PFSK-1 (cell line): ENCODE results near the gene ICA1.

Experiments
- FOXP2 ChIP-seq: optimal IDR thresholded peaks from 2 replicates; pipeline ENCODE3; 2011; ENCODE audit warnings: borderline replicate concordance, control low read depth, inconsistent platforms; ENCODE audit not compliant: insufficient read depth; ENCODE audit errors: extremely low read length, extremely low read depth
- POLR2AphosphoS5 ChIP-seq: IDR thresholded peaks from 2 replicates; pipeline ENCODE4 v1.6.1; 2012; ENCODE audit warnings: low read depth, mild to moderate bottlenecking, control low read depth, low read length, moderate library complexity
- SIN3A ChIP-seq: IDR thresholded peaks from 2 replicates; pipeline ENCODE4 v1.6.1; 2012; ENCODE audit warnings: mild to moderate bottlenecking, low read length, moderate library complexity, borderline replicate concordance; ENCODE audit not compliant: insufficient read depth
- TAF1 ChIP-seq: IDR thresholded peaks from 2 replicates; pipeline ENCODE4 v1.6.1; 2012; ENCODE audit warnings: low read length, control low read depth, borderline replicate concordance; ENCODE audit not compliant: insufficient read depth
- TF ChIP-seq, protein P1 (sequence below), 2 experiments: IDR thresholded peaks; 2 replicates each; pipeline versions ENCODE4 v1.6.1 to v1.8.0; 2011 to 2012; ENCODE audit warnings: low read depth in 2 of 2, low read length in 2 of 2, control low read depth in 1 of 2, inconsistent platforms in 1 of 2, mild to moderate bottlenecking in 1 of 2, moderate library complexity in 1 of 2; ENCODE audit not compliant: insufficient read depth in 1 of 2

ICA1 gene

DNA sequence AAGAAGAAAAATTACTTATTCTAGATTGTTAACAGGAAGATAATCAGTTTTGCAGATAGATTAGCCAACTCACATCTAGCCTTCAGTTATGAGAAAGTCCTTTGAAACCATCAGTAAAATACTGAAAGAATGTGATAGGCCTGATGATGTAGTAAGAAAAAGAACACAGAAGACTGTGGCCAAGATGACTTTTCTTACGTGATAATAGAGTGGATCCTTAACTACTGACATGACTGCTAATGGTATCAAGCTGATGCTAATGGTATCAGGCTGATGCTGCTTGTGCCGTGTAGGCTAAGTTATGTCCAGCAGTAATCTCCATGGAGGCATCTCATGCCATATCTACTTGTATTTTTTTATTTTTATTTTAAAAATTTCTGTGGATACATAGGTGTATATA is 179.2 kb downstream of the ICA1 start:
- no peak for TF ChIP-seq FOXP2
- TF ChIP-seq TAF1 = no peak
- TF ChIP-seq, protein P1, sequence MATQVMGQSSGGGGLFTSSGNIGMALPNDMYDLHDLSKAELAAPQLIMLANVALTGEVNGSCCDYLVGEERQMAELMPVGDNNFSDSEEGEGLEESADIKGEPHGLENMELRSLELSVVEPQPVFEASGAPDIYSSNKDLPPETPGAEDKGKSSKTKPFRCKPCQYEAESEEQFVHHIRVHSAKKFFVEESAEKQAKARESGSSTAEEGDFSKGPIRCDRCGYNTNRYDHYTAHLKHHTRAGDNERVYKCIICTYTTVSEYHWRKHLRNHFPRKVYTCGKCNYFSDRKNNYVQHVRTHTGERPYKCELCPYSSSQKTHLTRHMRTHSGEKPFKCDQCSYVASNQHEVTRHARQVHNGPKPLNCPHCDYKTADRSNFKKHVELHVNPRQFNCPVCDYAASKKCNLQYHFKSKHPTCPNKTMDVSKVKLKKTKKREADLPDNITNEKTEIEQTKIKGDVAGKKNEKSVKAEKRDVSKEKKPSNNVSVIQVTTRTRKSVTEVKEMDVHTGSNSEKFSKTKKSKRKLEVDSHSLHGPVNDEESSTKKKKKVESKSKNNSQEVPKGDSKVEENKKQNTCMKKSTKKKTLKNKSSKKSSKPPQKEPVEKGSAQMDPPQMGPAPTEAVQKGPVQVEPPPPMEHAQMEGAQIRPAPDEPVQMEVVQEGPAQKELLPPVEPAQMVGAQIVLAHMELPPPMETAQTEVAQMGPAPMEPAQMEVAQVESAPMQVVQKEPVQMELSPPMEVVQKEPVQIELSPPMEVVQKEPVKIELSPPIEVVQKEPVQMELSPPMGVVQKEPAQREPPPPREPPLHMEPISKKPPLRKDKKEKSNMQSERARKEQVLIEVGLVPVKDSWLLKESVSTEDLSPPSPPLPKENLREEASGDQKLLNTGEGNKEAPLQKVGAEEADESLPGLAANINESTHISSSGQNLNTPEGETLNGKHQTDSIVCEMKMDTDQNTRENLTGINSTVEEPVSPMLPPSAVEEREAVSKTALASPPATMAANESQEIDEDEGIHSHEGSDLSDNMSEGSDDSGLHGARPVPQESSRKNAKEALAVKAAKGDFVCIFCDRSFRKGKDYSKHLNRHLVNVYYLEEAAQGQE (IDR thresholded peaks at IDR 0.05; ENCODE audit: insufficient read depth in 1 of 2, low read depth in 2 of 2, low read length in 2 of 2) = no peak
- TF ChIP-seq POLR2AphosphoS5 = no peak
- TF ChIP-seq SIN3A = no peak

DNA sequence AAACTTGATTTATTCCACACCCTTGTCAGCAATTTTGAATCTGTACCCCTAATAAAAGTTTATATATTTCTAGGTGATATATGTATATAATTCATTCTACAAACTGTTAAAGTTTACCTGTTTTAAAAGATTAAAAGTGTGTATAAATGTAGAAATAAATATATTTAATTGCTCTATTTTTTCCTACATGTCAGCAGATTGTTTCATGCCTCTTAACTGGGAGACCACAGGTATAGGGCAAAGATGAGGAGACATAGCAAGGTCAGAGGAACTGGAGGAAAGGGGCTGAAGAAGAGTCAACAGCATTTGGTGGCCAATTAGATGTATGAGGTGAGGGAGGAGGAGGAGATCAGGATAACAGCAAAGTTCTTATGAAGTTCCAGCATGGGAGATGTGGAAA is 183.5 kb downstream of the ICA1 start:
- TF ChIP-seq FOXP2 = no peak
- no peak for TF ChIP-seq TAF1
- TF ChIP-seq, protein P1 (IDR thresholded peaks at IDR 0.05; ENCODE audit: insufficient read depth in 1 of 2, low read depth in 2 of 2, low read length in 2 of 2) = no peak
- no peak for TF ChIP-seq POLR2AphosphoS5
- no peak for TF ChIP-seq SIN3A

DNA sequence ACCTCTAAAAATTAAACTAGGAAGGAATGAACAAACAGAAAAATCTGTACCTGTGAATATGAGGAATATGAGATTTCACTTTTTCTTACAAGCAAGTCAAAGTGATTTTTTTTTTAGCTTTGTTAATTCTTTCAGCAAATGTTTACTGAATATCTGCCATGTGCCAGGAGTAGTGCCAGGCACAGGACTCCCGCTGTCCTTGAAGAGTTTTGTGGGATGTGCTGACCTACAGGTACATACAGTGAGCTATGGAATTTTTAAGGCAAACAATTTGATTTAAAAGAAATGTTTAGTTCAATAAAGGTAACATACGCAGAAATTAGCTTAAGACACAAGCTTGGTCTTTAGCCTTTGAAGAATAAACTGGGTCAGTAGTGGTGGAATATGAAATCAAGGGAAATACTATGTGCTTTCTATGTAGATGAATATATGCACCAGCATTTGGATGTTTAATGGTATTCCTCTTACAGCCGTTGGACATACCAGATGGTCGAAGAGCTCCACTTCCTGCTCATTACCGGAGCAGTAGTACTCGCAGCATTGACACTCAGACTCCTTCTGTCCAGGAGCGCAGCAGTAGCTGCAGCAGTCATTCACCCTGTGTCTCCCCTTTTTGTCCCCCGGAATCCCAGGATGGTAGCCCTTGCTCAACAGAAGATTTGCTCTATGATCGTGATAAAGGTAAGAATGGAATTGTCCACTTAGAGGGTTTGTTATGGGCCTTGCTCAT is 191.4 kb downstream of the ICA1 start:
- TF ChIP-seq FOXP2 (no peak), SIN3A (no peak), POLR2AphosphoS5 (no peak), TAF1 (no peak)
- TF ChIP-seq, protein P1 (IDR thresholded peaks at IDR 0.05; ENCODE audit: insufficient read depth in 1 of 2, low read depth in 2 of 2, low read length in 2 of 2) = no peak

DNA sequence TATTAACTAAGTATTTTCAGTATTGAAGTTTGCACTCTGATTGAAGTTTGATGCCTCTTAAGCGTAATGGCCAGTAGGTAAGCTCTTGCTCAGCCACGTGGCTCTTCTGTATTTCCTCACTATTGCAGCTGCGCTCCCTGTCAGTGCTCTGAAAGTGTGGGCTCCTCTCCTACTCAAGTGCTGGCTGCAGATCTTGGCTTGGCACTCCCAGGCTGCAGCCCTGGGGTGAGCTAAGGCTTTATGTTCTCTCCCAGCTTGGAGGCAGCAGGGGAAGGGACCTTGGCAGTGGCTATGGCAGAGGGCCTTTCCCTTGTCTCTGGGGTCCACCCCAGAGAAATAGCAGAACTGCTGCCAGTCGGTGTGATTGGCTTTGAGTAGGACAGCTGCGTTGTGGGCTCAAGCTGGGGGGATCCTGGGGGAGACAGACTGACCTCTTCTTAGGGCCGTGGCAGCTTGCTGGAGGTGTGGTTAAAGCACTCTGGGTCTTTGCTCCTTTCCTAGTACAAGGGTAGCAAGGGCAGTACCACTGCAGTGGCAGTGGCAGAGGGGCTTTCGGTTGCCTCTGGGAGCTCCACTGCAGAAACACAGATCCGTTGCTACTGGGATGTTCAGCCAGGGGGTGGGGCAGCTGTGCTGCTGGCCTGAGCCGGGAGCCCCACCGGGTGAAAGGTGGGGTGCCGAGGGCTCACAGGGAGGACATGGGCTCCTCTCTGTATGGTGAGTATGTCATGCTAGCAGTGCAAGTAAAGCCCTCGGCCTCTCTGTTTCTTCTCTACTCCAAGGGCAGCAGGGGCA is 192.9 kb downstream of the ICA1 start:
- TF ChIP-seq TAF1 (no peak), POLR2AphosphoS5 (no peak), FOXP2 (no peak)

DNA sequence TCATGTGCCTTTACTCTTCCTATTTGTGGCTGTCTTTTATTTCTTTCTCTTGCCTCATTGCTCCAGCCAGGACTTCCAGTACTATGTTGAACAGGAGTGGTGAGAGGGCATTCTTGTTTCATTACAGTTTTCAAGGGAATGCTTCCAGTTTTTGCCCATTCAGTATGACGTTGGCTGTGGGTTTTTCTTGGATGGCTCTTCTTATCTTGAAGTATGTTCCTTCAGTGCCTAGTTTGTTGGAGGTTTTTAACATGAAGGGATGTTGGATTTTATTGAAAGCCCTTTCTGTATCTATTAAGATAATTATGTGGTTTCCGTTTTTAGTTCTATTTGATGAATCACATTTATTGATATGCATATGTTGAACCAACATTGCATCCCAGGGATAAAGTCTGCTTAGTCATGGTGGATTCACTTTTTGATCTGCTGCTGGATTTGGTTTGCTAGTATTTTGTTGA is 196.6 kb downstream of the ICA1 start:
- TF ChIP-seq FOXP2 = no peak
- TF ChIP-seq SIN3A = no peak
- TF ChIP-seq, protein P1 (IDR thresholded peaks at IDR 0.05; ENCODE audit: insufficient read depth in 1 of 2, low read depth in 2 of 2, low read length in 2 of 2) = no peak
- TF ChIP-seq POLR2AphosphoS5 = no peak
- no peak for TF ChIP-seq TAF1
